HG02763 (cell line): Measurements from ENCODE around the gene TMEM132D.

Source experiments
- ATAC-seq: cut with Tn5 transposase; IDR thresholded peaks from one replicate; pipeline ENCODE4 v1.9.1; 2021; ENCODE audit warnings: mild to moderate bottlenecking, moderate library complexity; ENCODE audit not compliant: unreplicated experiment

Gene TMEM132D

DNA sequence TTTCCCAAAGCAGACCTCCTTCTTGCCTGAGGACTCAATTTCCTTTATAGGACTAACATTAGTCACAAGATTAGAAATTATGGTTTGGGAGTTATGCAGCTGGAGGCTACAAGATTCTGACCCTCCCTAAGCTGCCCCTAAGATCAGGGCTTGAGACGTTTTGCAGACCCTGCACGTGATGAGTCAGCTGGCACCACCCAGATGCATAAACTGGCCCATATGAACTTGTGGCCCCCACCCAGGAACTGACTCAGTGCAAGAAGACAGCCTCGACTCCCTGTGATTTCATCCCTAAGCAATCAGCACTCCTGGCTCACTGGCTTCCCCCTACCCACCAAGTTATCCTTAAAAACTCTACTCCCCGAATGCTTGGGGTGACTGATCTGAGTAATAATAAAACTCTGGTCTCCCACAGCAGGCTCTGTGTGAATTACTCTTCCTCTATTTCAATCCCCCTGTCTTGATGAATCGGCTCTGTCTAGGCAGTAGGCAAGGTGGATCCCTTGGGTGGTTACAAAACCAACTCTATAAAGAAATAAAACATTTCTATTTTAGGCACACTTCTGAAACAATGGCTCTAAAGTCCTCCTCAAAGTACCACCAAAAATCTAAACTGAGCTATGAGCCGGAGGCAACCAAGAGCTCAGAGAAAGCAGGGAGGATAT, 233.4 kb downstream of the TMEM132D start:
- ATAC-seq, result no peak

DNA sequence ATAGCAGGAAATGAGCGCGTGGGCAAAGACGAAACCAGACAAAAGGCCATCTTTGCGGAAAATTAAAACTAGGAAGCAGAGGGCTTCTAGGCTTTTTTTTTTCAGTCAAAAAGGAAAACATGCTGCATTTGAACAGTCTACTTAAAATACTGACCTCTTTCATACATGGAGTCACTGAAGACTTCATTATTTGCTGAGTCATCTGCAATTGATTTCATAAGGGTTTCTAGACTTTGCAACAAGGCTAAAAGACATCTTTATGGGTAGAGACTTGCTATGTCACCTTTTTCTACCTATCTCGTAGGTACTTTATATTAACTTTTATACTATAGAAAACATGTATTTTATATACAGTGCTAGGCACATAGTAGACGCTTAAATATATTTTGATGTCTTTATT, 238.4 kb downstream of the TMEM132D start:
- no peak for ATAC-seq

- no peak for ATAC-seq
Measured at GRCh38 chr12:129662234-129662633, 241.6 kb downstream of the TMEM132D start.

GRCh38 chr12:129660946-129661345, 242.9 kb downstream of the TMEM132D start:
- no peak for ATAC-seq

- ATAC-seq, result no peak
Measured at GRCh38 chr12:129659961-129660622, 243.7 kb downstream of the TMEM132D start.

DNA sequence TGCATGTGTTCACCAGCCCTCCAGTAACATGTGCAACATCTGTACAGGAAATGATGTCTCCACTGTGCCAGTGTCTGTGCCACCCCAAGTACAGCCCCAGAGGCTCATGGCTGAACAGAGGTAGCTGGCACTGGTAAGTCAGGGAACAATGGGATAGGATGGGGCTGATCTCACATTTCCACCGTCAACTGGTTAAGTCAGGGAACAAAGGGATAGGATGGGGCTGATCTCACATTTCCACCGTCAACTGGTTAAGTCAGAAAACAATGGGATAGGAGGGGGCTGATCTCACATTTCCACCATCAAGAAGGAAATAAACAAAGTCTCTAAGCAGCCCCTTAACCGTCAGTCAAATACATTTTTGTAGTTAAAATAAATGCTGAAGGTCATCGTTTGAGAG, 246.6 kb downstream of the TMEM132D start:
- ATAC-seq, result no peak

DNA sequence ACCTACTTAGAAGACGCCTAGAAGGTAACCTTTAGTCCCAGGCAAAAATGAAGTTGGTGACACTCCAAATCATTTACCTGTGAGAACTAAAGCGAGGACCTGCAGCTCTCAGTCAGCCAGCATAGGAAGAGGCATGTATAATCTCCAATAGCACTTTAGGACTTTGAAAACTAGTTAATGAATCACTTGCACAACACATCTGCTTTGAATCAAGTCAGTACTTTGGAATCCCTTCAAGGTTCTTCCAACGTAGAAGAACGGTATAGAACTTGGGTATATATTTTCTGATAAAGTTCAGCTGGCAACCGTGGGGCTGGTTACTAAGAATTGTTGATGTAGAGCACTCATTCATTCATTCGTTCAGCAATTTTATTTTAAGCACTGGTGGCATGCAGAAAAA, 251.9 kb downstream of the TMEM132D start:
- no peak for ATAC-seq

DNA sequence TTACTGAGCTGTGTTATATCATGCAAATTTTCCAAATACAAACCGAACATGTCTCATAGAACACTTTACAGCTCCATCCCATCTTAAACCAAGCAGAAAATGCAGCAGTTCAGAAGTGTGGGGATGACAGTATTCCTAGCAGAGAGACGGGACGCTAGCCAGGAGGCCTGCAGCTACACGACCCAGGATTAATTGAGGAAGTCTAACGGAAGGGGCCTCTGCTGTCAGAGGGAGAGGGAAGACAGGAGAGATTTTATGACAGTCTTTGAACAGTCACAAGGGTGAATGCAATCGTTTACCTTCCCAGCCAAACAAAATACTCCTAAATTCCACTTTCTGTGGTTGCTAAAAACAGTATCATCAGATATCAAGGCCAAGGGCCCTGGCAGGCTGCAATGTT, 261.9 kb downstream of the TMEM132D start:
- no peak for ATAC-seq

DNA sequence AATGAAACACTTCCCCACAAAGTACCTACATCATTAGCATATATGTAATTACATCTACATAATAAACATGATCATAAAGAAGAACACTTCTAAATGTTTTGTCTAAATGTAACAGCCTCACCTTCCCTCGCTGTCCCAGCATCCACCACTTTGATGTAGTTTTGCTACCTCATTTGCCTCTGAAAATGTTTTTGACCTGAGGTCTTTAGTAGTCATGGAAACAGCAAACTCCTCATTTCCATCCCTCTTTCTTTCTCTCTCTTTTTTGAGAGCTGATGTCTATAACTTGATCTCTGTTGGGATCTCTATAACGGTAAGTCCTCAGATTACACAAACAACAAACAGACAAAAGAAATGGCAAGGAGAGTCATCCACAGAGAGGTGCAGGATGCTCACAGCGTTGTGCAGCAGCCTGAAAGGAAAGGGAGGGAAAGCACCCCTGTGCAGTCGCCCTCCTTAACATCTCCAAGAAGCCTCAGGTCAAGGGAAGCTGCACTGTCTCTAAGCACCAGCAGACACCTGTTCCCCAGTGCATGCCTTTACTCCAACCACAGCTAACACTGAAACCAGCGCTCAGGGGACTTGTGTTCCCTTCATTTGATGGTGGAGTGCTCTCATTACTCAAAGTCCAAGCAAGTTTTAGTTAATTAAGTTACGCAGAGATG, 268.7 kb downstream of the TMEM132D start:
- no peak for ATAC-seq

DNA sequence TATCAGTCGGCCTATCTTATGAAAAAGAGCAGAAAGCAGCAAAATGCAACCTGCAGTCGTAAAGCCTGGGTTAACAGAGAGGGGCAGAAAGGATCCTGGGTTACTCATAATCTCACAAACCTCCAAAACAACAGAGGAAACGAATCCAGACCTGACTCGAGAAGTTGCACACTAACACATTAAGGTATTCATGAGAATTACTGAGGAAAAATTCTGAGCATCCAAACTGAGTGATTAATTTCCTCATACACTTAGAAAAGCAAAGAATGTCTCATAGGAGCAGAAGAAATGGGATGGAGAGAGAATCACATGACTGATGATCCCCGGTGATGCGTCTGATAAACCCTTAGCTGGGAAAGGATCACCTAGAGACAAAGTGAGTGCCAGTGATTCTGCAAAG, 272.5 kb downstream of the TMEM132D start:
- no peak for ATAC-seq

DNA sequence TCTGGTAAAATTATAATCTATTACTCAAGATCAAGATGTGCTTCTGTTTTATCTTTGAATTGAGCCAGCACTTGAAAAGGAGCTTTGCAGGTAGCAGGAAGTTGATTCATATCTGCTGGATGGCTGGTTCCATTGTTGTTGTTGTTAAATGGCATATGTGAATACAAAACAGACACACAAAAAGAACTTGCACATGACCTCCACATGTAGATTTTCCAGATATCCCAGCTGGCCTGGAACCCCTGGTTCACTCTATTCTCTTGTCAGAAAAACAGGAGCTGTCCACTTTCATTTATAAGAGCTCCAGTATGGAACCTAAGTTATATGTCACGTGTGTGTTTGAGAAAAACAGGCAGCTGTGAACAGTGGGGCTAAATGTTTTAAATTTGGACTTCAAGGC, 273.9 kb downstream of the TMEM132D start:
- ATAC-seq, result no peak

GRCh38 chr12:129622566-129622965, 281.3 kb downstream of the TMEM132D start:
- no peak for ATAC-seq

GRCh38 chr12:129619271-129619670, 284.6 kb downstream of the TMEM132D start:
- ATAC-seq, result no peak

DNA sequence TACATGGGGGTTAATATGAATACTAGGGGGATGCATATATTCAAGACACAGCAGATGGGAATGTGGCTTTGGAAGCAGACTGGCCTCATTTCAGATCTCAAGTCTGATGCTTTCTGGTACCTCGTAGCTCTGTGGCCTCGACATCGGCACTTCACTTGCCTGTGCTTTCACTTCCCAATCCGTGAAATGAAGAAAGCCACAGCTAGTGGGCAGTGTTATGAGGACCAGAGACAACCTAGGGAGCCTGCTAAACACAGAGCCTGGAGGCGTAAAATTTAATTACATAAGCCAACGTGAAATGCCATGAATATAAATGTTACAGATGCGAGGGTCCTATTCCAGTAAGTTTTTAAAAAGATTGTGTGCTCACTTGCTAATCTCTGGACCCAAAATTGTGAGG, 286.0 kb downstream of the TMEM132D start:
- no peak for ATAC-seq

DNA sequence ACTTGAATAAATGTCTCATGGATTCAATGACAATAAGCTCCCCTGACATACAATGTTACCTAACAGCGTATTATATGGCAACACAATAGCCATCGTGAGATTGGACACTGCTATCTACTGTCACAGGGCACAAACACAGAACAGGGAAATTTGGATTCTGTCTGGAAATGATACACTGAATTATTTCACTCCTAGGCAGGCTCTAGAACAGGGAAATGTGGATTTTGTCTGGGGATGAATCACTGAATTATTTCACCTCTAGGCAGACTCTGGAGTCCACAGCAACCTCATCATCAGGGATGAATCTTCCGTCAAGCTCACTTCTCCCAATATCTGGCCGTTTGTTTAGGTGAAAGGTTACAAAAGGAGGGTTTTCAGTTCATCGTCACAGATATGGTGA, 288.8 kb downstream of the TMEM132D start:
- no peak for ATAC-seq

GRCh38 chr12:129614221-129614885, 289.5 kb downstream of the TMEM132D start:
- no peak for ATAC-seq

DNA sequence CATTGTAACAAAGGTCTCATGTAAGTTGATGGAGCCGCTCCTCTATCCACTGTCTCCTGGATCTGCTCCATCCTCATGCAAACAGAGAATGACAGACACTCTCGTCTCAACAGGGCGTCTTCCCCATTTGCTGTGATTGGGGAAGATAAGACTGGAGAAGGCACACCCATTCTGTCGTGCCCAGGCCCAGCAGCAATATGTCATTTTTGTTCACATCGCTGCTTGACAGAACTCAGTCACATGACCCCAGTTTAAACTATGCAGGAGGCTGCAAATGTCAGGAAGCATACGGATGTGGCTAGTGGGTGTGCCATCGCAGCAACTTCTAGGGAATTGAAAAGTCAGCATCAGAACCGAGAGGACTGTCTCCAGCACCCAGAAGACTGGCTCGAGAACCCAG, 290.5 kb downstream of the TMEM132D start:
- no peak for ATAC-seq

- ATAC-seq, result no peak
Measured at GRCh38 chr12:129610601-129611120, 293.2 kb downstream of the TMEM132D start.

DNA sequence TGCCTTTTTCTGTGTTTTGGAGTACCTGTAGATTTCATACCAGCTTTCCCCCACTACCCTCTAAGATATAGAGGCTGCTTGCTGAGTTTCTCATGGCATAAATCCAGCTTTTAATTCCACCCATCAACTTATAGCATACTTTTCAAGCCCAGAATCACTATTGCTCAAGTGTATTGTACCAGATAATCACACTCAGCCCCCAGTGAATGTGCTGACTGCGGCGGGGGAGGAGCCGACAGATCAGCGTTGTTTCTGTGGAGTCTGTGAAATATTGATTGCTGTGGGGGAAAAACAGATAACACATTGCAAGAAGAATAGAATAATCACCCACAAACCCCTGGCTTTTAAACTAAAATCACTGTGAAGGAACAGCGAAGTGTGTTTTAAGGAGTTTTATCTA, 296.1 kb downstream of the TMEM132D start:
- ATAC-seq, result no peak

DNA sequence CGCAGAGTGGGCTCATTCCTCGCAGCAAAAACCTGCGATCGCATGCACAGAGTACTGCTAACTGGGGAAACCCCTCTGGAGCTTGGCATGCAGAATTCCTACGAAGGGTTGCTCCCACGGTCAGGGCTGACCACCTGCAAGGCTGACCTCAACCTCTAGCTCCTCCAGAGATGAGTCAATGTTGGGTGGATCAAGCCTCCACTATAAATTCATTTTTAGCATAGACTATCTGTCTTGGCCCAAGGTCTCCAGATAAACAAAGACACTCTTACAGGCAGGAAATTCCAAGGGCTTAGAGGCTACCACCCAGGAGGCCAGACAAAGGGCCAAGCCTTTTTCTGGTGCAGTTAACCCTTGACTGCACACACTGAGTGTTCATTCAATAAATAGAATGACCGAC, 296.5 kb downstream of the TMEM132D start:
- no peak for ATAC-seq

- no peak for ATAC-seq
Measured at GRCh38 chr12:129606239-129606638, 297.6 kb downstream of the TMEM132D start.

GRCh38 chr12:129605666-129606065, 298.2 kb downstream of the TMEM132D start:
- ATAC-seq, result no peak
